DMS153 (cell line): ENCODE results near the gene RINL.

ENCODE experiments used
- DNase-seq: peaks from one replicate; lab custom pipeline; 2025; lab: John Stamatoyannopoulos, UW

Gene RINL, protein sequence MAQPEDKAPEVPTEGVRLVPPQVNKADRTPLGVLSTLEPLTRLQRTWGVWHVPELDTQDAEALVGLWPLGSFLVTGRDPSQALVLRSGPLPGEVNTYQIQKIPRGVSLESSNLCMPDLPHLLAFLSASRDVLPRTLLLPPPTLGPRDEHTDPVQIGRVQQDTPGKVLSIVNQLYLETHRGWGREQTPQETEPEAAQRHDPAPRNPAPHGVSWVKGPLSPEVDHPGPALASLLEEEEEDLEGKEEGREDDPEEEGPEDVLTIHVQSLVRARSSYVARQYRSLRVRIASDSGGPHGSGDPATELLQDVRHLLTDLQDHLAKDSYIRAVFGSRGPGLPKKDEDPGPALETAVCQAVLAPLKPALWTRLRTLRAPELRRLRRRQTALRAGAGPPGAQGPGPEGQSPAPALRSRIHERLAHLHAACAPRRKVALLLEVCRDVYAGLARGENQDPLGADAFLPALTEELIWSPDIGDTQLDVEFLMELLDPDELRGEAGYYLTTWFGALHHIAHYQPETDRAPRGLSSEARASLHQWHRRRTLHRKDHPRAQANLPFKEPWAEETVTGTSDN

GRCh38 chr19:38877781-38878574, at the start of gene RINL:
Gene RINL (minus strand): TSS chr19:38878275. CDS start chr19:38876742, 1,533 bp downstream.
- peak; percentile 99 for DNase-seq

DNA sequence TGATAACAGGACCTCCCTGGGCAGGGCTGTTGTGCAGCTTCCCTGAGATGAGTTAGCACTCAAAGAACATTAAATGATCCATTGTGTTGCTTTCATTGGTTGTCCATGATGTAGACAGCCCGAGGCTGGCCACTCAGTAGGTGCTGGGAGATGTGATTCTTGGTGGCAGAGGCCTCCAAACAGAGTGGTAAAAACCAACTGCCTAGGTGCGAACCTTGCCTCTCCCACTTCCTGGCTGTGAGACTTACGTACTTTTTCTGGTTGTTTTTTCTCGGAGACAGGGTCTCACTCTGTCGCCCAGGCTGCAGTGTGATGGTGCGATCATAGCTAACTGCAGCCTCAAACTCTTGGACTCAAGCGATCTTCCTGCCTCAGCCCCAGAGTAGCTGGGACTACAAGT, 46.3 kb upstream of the RINL start:
- no peak for DNase-seq

- DNase-seq: no peak
Measured at GRCh38 chr19:38922482-38922881, 44.4 kb upstream of the RINL start.

- no peak for DNase-seq
Measured at GRCh38 chr19:38921420-38922274, 43.6 kb upstream of the RINL start.

- DNase-seq: no peak
Measured at GRCh38 chr19:38920602-38921419, 42.7 kb upstream of the RINL start.

DNA sequence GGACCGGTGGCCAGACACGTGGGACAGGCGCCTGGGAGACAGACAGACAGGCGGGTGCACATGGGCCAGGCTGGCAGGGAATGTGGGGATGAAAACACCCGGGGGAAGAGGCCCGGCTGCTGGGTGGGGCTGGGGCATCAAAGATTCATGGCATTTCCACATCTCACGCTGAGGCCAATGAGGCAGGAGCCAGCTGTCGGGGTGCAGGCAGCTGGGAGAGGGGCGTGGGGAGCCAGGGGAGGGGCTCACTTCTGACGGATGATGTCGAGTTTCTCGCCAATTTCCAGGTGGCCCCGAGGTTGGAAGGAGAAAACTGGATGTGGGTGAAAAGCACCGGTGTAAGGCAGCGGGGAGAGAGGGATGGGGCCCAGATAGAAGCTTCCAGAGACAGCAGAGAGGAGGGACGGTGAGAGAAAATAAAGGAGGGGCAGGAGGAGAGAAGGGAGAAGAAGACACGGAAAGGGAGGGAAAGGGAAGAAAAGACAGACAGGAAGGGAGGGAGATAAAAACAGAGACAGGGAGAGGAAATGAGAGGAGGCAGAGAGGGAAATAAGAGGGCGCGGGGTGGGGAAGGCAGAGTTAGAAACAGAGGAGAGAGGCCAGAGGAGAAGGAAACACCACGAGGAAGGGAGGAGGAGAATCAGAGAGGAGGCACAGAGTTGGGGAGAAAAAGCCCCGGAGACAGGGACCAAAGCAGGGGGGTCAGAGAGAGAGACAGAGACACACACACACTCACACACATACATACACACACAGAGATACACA, 41.9 kb upstream of the RINL start:
- no peak for DNase-seq

DNA sequence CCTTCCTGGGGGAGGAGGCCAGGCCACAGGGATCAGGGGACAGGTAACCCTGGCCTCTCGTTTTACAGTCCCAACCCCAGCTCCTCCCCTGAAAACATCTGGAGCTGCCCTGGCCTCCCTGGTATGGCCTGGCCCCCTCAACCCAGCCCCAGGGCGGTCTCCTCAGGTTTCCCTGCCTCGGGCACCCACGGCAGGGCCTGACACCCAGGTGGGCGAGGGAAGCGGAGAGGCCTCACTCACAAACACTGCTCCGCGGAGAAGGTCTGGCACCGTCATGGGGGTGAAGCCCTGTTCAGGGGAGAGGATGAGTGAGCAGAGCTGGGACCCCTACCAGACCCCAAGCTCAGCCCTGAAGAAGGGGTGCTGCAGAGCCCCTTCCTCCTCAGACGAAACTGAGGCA, 40.5 kb upstream of the RINL start:
- DNase-seq: no peak

DNA sequence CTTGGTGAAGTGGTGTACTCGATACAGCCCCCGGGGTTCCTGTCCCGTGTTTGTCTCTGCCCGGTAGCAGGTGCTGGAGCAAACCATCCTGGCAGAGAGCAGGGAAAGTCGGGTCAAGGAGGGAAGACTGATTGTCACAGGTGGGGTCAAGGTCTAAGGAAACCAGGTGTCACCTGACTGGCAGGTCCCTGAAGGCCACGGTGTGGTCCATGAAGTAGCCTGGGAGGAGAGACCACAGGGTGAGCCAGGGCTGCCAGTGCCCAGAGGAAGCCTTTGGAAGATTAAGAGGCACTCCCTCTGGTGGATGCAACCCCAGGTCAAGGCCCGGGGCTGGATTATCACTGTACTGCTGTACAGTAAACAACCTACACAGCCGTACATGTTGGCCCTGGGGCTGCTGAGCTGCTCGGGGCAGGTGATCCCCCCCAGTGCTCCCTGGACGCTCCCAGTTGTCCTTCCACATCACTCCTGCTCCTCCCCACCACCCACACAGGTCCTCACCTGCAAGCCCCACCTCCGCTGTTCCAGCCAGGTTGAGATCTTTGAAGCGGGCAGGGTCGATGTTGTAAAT, 39.9 kb upstream of the RINL start:
- DNase-seq: peak; percentile 25

- DNase-seq: no peak
Measured at GRCh38 chr19:38917516-38917915, 39.4 kb upstream of the RINL start.

DNA sequence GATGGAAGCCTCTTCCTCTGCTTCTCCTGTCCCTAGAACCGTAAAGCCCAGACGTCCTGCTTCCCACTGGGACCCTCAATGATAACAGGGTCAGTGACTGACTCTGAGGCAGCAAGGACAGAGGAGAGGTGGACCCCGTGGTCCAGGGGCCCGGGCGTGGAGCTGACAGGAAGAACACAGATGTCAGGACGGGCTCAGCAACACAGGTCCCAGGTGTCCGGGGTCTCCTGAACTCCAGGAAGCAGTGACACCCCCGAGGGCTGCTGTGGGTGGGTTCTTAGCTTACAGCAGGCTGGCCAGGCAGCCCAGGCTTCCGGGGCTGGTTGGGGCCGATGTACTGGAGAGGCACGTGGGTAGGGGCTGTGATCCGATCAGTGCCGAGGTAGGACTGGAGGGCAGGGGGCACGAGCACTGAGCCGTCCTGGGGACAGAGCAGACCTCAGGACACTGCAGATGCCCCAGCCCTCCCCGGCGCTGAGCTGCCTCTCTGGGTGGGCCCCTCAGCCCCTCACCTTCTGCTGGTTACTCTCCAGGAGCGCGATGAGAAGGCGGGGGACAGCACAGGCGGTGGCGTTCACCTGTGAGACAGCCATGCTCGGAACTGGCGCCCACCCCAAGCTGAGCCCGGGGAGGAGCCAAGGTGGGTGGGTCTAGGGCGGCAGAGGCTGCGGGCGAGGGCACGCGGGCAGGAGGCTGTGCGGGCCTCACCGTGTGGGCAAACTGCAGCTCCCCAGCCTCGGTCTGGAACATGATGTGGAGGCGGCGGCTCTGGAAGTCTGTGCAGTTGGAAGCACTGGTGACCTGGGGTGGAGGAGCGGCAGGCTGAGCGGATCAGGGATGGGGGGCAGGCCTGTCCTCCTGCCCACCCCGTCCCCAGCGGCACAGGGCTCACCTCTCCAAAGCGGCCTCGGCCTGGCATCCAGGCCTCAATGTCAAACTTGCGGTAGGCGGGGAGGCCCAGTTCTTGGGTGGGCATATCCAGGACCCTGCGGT, 37.5 kb upstream of the RINL start:
- DNase-seq: no peak

DNA sequence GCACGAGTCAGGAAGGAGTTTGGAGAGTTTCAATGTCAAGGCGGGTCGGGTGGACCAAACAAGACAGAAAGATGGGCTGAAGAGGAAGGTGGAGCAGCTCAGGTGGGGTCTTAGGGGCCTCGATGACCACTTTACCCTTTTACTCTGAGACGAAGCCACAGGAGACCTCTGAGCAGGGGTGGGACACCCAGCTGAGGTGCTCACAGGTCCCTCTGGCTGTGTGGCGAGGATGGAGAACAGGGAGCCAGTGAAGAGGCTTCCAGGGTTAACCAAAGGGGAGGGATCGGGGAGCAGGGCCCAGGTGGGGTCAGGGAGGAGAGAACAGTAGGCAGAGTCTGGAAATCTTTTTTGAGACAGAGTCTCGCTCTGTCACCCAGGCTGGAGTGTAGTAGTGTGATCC, 35.9 kb upstream of the RINL start:
- no peak for DNase-seq

- no peak for DNase-seq
Measured at GRCh38 chr19:38912600-38913514, 34.8 kb upstream of the RINL start.

DNA sequence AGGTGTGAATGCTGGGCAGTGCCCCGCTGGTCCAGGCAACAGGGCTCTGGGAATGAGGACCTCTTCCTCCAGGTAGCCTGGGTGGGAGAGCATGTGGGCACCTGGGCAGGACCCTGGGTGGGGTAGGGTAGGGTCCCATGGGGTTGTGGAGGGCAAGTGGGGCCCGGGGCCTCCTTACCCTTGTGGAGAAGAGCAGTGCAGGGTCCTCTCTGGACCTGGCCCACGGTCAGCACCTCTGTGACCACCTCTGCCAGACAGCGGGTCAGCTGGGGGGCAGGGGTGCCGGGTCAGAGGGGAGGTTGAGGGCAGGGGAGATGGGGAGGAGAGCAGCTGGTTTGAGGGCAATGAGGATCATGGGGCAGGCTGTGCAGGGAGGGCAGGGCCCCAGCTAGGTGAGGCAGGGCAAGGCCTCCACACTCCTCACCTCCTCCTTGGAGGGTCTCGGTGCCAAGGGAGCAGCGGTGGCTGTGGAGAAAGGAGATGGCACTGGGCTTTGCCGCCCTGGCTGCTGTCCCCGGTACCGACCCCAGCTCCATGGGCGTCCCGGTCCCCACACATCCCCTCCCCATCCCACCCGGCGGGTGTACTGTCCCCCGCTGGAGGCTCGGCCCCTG, 33.4 kb upstream of the RINL start:
- no peak for DNase-seq

GRCh38 chr19:38910488-38910887, 32.4 kb upstream of the RINL start:
- DNase-seq: no peak

DNA sequence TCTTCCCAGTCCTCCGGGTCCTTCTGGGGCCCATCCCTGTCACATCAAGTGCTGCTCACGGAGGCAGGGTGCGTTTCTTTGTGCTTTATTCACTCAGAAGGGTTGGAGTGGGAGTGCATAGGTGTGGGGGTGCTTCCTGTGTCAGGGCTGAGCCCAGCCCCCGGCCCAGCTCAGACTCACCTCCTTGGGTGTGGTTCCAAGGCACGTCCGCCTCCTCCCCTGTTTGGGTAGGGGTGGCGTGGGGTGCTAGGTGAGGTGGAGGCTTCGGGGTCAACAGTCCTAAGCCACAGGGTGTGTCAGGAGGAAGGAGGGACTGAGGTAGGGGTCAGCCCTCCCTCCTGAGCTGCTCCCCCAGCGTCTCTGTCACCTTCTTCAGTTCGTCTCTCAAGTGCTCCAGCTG, 30.8 kb upstream of the RINL start:
- DNase-seq: no peak

GRCh38 chr19:38907670-38908069, 29.6 kb upstream of the RINL start:
- DNase-seq: no peak

- no peak for DNase-seq
Measured at GRCh38 chr19:38907227-38907626, 29.2 kb upstream of the RINL start.
